B cell (primary cell): Measurements from ENCODE around the gene NHS. TPM values are rescaled to one million over a fixed set of nuclear protein-coding genes. Genes with fewer than 3 reads are reported as not detected.

Experiments used
- ATAC-seq: fragments of 200-7000 bp; cut with Tn5 transposase; one replicate; pipeline ENCODE4 v1.10.0; 2021; ENCODE audit warnings: low read depth, mild to moderate bottlenecking, moderate number of reproducible peaks, moderate library complexity
- CTCF ChIA-PET: fragments of 350-600 bp; sonication (Branson Sonifier 250); formaldehyde crosslinking; loops from one replicate; lab custom pipeline; 2021; ENCODE audit warnings: antibody characterized with exemption, inconsistent platforms; lab: Charles Lee
- POLR2A ChIA-PET: fragments of 350-600 bp; sonication (Branson Sonifier 250); formaldehyde crosslinking; loops from one replicate; lab custom pipeline; 2021; ENCODE audit warnings: antibody characterized with exemption; lab: Charles Lee
- DNase-seq: peaks from one replicate; pipeline ENCODE4 v3.0.0; 2013
- H2AFZ ChIP-seq: 2 replicates; pipeline ENCODE4 v1.6.1; 2012; ENCODE audit warnings: mild to moderate bottlenecking, low read depth, low read length; ENCODE audit not compliant: insufficient read depth, poor library complexity, severe bottlenecking
- H3K27ac ChIP-seq, 2 donors: 1 replicate in 1 of 2; 2 replicates in 1 of 2; pipeline ENCODE4 v1.5.1; 2012 to 2013; ENCODE audit warnings: low read length in 2 of 2, mild to moderate bottlenecking in 2 of 2, moderate library complexity in 1 of 2
- H3K27me3 ChIP-seq, 4 experiments: fragments of 200-600 bp in 1 of 4; sonication (generic) in 1 of 4; replicated peaks in 1 of 4; 1 replicate in 2 of 4; 2 replicates in 2 of 4; pipeline versions ENCODE4 v1.6.1 to v1.7.0; 2013 to 2016; ENCODE audit warnings: low read length in 3 of 4, mild to moderate bottlenecking in 2 of 4, mixed read lengths in 1 of 4, moderate library complexity in 1 of 4; ENCODE audit not compliant: insufficient read depth in 4 of 4, control insufficient read depth in 3 of 4; ENCODE audit errors: control extremely low read depth in 1 of 4
- H3K36me3 ChIP-seq, 2 experiments: replicated peaks in 1 of 2; 1 replicate in 1 of 2; 2 replicates in 1 of 2; pipeline versions ENCODE4 v1.6.1 to v1.7.1; 2013; ENCODE audit warnings: low read length in 1 of 2; ENCODE audit not compliant: insufficient read depth in 2 of 2, control insufficient read depth in 1 of 2; ENCODE audit errors: control extremely low read depth in 1 of 2, extremely low read depth in 1 of 2
- H3K4me1 ChIP-seq, 2 donors: fragments of 200-600 bp in 1 of 2; sonication (generic) in 1 of 2; 1 replicate in 1 of 2; 2 replicates in 1 of 2; pipeline versions ENCODE4 v1.5.1 to v1.6.1; 2013 to 2017; ENCODE audit warnings: low read length in 2 of 2; ENCODE audit not compliant: control insufficient read depth in 2 of 2, insufficient read depth in 2 of 2
- H3K4me2 ChIP-seq: replicated peaks from 2 replicates; pipeline ENCODE3; 2012; ENCODE audit warnings: mild to moderate bottlenecking, low read depth, low read length; ENCODE audit not compliant: poor library complexity, severe bottlenecking
- H3K4me3 ChIP-seq, 5 experiments: fragments of 200-600 bp in 1 of 5; sonication (generic) in 1 of 5; 1 replicate in 3 of 5; 2 replicates in 2 of 5; pipeline versions ENCODE4 v1.5.1 to v1.7.0; 2011 to 2016; ENCODE audit warnings: low read length in 4 of 5, mild to moderate bottlenecking in 4 of 5, low read depth in 2 of 5, control low read depth in 1 of 5, moderate library complexity in 1 of 5; ENCODE audit not compliant: insufficient read depth in 1 of 5; ENCODE audit errors: control extremely low read depth in 1 of 5, extremely low read depth in 1 of 5
- H3K79me2 ChIP-seq: fragments of 200-600 bp; sonication (generic); one replicate; pipeline ENCODE4 v1.6.0; 2016; ENCODE audit warnings: low read length; ENCODE audit not compliant: control insufficient read depth, insufficient read depth
- H3K9ac ChIP-seq: fragments of 200-600 bp; sonication (generic); 2 replicates; pipeline ENCODE4 v1.6.1; 2017; ENCODE audit warnings: mild to moderate bottlenecking, low read length, moderate library complexity
- H3K9me3 ChIP-seq, 3 donors: one replicate each; pipeline versions ENCODE4 v1.6.1 to v1.7.1; 2013; ENCODE audit warnings: low read length in 2 of 3; ENCODE audit not compliant: control insufficient read depth in 2 of 3, insufficient read depth in 1 of 3; ENCODE audit errors: control extremely low read depth in 1 of 3
- H4K20me1 ChIP-seq: 2 replicates; pipeline ENCODE4 v1.6.0; 2012; ENCODE audit warnings: mild to moderate bottlenecking, low read length; ENCODE audit not compliant: insufficient read depth, control insufficient read depth, poor library complexity, severe bottlenecking
- H3K27ac Mint-ChIP-seq: one replicate; pipeline ENCODE4 v1.8.0; 2021; ENCODE audit warnings: mixed read lengths
- H3K27me3 Mint-ChIP-seq: one replicate; pipeline ENCODE4 v1.8.0; 2021; ENCODE audit warnings: mixed read lengths
- H3K4me1 Mint-ChIP-seq: one replicate; pipeline ENCODE4 v1.8.0; 2021; ENCODE audit warnings: mixed read lengths
- H3K4me3 Mint-ChIP-seq: one replicate; pipeline ENCODE4 v1.8.0; 2021; ENCODE audit warnings: mixed read lengths
- H3K9me3 Mint-ChIP-seq: one replicate; pipeline ENCODE4 v1.8.0; 2022; ENCODE audit warnings: mixed read lengths; ENCODE audit not compliant: insufficient read depth
- EZH2 ChIP-seq: IDR thresholded peaks from 2 replicates; pipeline ENCODE4 v1.6.1; 2012; ENCODE audit warnings: borderline replicate concordance, low read depth, mild to moderate bottlenecking, moderate library complexity, low read length; ENCODE audit not compliant: insufficient read depth, poor library complexity, severe bottlenecking
- WGBS: methylation state at CpG from one replicate; pipeline ENCODE4 v1.1.5; 2013; ENCODE audit warnings: missing lambda C conversion rate; ENCODE audit not compliant: insufficient coverage; 5-methylcytosine and 5-hydroxymethylcytosine counted together
- intact Hi-C: fragments of 100-400 bp; cut with micrococcal nuclease; formaldehyde crosslinking; loops from one replicate; pipeline ENCODE4 v1.10.0; 2022
- polyA plus RNA-seq: library from polyadenylated mRNA; depleted of rRNA; stranded (reverse); fragments of >200 nt; gene quantifications from 2 replicates; pipeline ENCODE4 v1.2.3, GENCODE V29; 2012
- total RNA-seq, 2 donors: library from RNA; stranded (reverse); fragments of 120-200 nt in 1 of 2; gene quantifications; 1 replicate in 1 of 2; 2 replicates in 1 of 2; pipeline versions ENCODE4 v1.2.3 to v1.2.4, GENCODE V29; 2013 to 2022
- TF ChIP-seq, protein P1 (sequence below): fragments of 200-600 bp; IDR thresholded peaks from one replicate; pipeline ENCODE4 v1.8.0; 2022; ENCODE audit warnings: antibody characterized with exemption, mild to moderate bottlenecking

The NHS gene
- total and polyA plus RNA-seq, 2 donors (not counting 1 experiment from before 2014, with no cell fraction given) = not detected

DNA sequence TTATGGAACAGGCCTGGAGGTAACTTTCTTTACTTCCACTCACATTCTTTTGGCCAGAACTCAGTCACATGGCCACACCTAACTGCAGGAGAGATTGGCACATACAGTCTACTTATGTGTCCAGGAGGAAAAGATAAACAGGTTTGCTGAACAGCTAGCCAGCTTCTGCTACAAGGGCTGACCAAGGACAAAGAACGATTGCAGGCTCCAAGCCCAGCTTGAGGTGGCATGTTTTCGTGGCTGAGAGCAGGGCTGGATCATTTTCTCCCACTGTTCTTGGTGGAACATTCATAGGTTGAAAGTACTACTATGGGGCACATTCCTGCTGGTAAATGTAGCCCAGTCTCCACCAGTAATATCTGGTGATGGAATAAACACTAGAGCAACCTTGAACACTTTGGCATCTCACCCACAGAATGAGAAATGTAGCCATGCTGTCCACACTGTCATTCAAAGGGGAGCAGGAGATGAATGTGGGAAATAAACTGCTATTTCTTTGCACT is 28.2 kb downstream of the NHS start:
- no peaks in the 10 kb centered on the region for H3K9me3 Mint-ChIP-seq
- CTCF ChIA-PET = no interaction called here
- Histone ChIP-seq H3K36me3 (no peaks in the 10 kb centered on the region), H3K4me3 (no peak overlapping the region), H3K4me1 (no peaks in the 10 kb centered on the region), H2AFZ (no peak overlapping the region), H3K9ac (no peak overlapping the region), H3K27ac (no peak overlapping the region), H3K79me2 (no peaks in the 10 kb centered on the region), H3K4me2 (no peak overlapping the region), H3K9me3 (no peaks in the 10 kb centered on the region), H3K27me3 (no peaks in the 10 kb centered on the region), H4K20me1 (no peaks in the 10 kb centered on the region)
- no peak overlapping the region for H3K4me3 Mint-ChIP-seq
- intact Hi-C loops = no loop called here
- ATAC-seq = no peak
- WGBS = 83% methylated on average over 1 of the region's 2 CpGs
- no peak for DNase-seq
- no peaks in the 10 kb centered on the region for H3K4me1 Mint-ChIP-seq
- no peak for TF ChIP-seq EZH2
- TF ChIP-seq, protein P1, sequence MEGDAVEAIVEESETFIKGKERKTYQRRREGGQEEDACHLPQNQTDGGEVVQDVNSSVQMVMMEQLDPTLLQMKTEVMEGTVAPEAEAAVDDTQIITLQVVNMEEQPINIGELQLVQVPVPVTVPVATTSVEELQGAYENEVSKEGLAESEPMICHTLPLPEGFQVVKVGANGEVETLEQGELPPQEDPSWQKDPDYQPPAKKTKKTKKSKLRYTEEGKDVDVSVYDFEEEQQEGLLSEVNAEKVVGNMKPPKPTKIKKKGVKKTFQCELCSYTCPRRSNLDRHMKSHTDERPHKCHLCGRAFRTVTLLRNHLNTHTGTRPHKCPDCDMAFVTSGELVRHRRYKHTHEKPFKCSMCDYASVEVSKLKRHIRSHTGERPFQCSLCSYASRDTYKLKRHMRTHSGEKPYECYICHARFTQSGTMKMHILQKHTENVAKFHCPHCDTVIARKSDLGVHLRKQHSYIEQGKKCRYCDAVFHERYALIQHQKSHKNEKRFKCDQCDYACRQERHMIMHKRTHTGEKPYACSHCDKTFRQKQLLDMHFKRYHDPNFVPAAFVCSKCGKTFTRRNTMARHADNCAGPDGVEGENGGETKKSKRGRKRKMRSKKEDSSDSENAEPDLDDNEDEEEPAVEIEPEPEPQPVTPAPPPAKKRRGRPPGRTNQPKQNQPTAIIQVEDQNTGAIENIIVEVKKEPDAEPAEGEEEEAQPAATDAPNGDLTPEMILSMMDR = no peak
- POLR2A ChIA-PET = no interaction called here
- no peak overlapping the region for H3K27ac Mint-ChIP-seq
- H3K27me3 Mint-ChIP-seq = no peaks in the 10 kb centered on the region

DNA sequence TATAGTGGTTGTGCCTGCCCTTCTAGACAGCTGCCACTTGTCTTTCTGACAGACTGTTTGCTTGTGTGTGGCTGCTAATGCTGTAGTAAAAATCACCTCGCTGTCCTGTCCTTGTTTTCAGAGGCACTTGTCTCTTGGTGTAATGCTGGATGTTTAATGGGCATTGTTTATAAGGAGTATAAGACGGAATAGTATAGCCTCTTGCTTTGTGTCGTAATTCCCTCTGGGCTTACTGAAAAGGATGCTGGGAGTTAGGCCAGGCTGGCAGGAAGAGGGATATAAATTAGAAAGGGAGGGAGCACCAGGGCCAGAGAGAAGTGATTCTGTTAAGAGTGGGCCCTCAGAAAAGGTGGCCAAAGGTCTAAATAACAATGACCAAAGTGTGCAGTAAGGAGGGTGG is 29.0 kb downstream of the NHS start:
- intact Hi-C loops = no loop called here
- H3K4me3 Mint-ChIP-seq = no peak overlapping the region
- no peak for DNase-seq
- H3K27ac Mint-ChIP-seq = no peak overlapping the region
- Histone ChIP-seq H3K4me1 (no peaks in the 10 kb centered on the region), H3K27ac (no peak overlapping the region), H3K4me3 (no peak overlapping the region), H4K20me1 (no peaks in the 10 kb centered on the region), H3K79me2 (no peaks in the 10 kb centered on the region), H3K9me3 (no peaks in the 10 kb centered on the region), H3K27me3 (no peaks in the 10 kb centered on the region), H3K36me3 (no peaks in the 10 kb centered on the region), H2AFZ (no peak overlapping the region), H3K4me2 (no peak overlapping the region), H3K9ac (no peak overlapping the region)
- ATAC-seq = no peak
- H3K9me3 Mint-ChIP-seq = no peaks in the 10 kb centered on the region
- TF ChIP-seq, protein P1 = no peak
- no peak for TF ChIP-seq EZH2
- 82% methylated on average over 2 of the region's 3 CpGs for WGBS
- no peaks in the 10 kb centered on the region for H3K4me1 Mint-ChIP-seq
- CTCF ChIA-PET = no interaction called here
- H3K27me3 Mint-ChIP-seq = no peaks in the 10 kb centered on the region
- POLR2A ChIA-PET = no interaction called here
